Measurements from ENCODE around the gene IMMP2L. TPM values are rescaled to one million over a fixed set of nuclear protein-coding genes. Genes with fewer than 3 reads are reported as not detected.
"Not testable (repeated sequence)": the region's sequence is repeated elsewhere in the genome, so short reads cannot be mapped to it uniquely, and the experiment has no call there.

The IMMP2L gene
- total RNA-seq, 1 donor from 2014 or later = 29.7 TPM

GRCh38 chr7:110938165-110938564, 624.1 kb downstream of the IMMP2L start:
- Mint-ChIP-seq H3K27ac (no peak overlapping the region), H3K27me3 (no peaks in the 10 kb centered on the region), H3K4me3 (ENCODE audit: low read depth) (no peak overlapping the region), H3K36me3 (ENCODE audit: insufficient read depth) (peaks cover 13% of the 10 kb centered on the region), H3K9me3 (ENCODE audit: low read depth) (peaks cover 20% of the 10 kb centered on the region), H3K4me1 (ENCODE audit: low read depth) (peaks cover 13% of the 10 kb centered on the region)
- no peak for TF ChIP-seq CTCF (IDR thresholded peaks at IDR 0.05; ENCODE audit: unreplicated experiment)
- DNase-seq (ENCODE audit: low spot score, unreplicated experiment) = no peak

- not testable (repeated sequence) for H3K4me1 Mint-ChIP-seq (ENCODE audit: low read depth); H3K27me3 Mint-ChIP-seq; H3K4me3 Mint-ChIP-seq (ENCODE audit: low read depth); H3K27ac Mint-ChIP-seq; DNase-seq (ENCODE audit: low spot score, unreplicated experiment)
- H3K36me3 Mint-ChIP-seq (ENCODE audit: insufficient read depth) = peaks cover 13% of the 10 kb centered on the region
- peaks cover 20% of the 10 kb centered on the region for H3K9me3 Mint-ChIP-seq (ENCODE audit: low read depth)
These were observed 625.6 kb downstream of the IMMP2L start for GRCh38 chr7:110936665-110937064.

GRCh38 chr7:110929480-110930249, 632.6 kb downstream of the IMMP2L start:
- H3K27ac Mint-ChIP-seq = no peak overlapping the region
- no peak overlapping the region for H3K4me3 Mint-ChIP-seq (ENCODE audit: low read depth)
- no peaks in the 10 kb centered on the region for H3K27me3 Mint-ChIP-seq
- peaks cover 4% of the 10 kb centered on the region for H3K36me3 Mint-ChIP-seq (ENCODE audit: insufficient read depth)
- peaks cover 9% of the 10 kb centered on the region for H3K9me3 Mint-ChIP-seq (ENCODE audit: low read depth)
- DNase-seq (ENCODE audit: low spot score, unreplicated experiment) = no peak
- peaks cover 7% of the 10 kb centered on the region for H3K4me1 Mint-ChIP-seq (ENCODE audit: low read depth)
- TF ChIP-seq CTCF (IDR thresholded peaks at IDR 0.05; ENCODE audit: unreplicated experiment) = no peak

- Mint-ChIP-seq H3K4me3 (ENCODE audit: low read depth) (no peak overlapping the region), H3K9me3 (ENCODE audit: low read depth) (peaks cover 2% of the 10 kb centered on the region)
These were observed 639.4 kb downstream of the IMMP2L start for GRCh38 chr7:110922906-110923305.

GRCh38 chr7:110921595-110922151, 640.6 kb downstream of the IMMP2L start:
- H3K27me3 Mint-ChIP-seq = no peaks in the 10 kb centered on the region
- H3K36me3 Mint-ChIP-seq (ENCODE audit: insufficient read depth) = no peaks in the 10 kb centered on the region
- H3K27ac Mint-ChIP-seq = no peak overlapping the region
- TF ChIP-seq CTCF (IDR thresholded peaks at IDR 0.05; ENCODE audit: unreplicated experiment) = no peak
- H3K4me3 Mint-ChIP-seq (ENCODE audit: low read depth) = no peak overlapping the region
- H3K9me3 Mint-ChIP-seq (ENCODE audit: low read depth) = peaks cover 3% of the 10 kb centered on the region
- peaks cover 9% of the 10 kb centered on the region for H3K4me1 Mint-ChIP-seq (ENCODE audit: low read depth)
- DNase-seq (ENCODE audit: low spot score, unreplicated experiment) = no peak

More at GRCh38 chr7:110922906-110923305, 639.4 kb downstream of the IMMP2L start:
- no peak for DNase-seq (ENCODE audit: low spot score, unreplicated experiment)
- Mint-ChIP-seq H3K36me3 (ENCODE audit: insufficient read depth) (no peaks in the 10 kb centered on the region), H3K27ac (no peak overlapping the region), H3K4me1 (ENCODE audit: low read depth) (peaks cover 9% of the 10 kb centered on the region), H3K27me3 (no peaks in the 10 kb centered on the region)
- no peak for TF ChIP-seq CTCF (IDR thresholded peaks at IDR 0.05; ENCODE audit: unreplicated experiment)

Measured in progenitor cell of endocrine pancreas (in vitro differentiated cells).